ENCODE measurements around the gene RPS6KA3.

The RPS6KA3 gene

DNA sequence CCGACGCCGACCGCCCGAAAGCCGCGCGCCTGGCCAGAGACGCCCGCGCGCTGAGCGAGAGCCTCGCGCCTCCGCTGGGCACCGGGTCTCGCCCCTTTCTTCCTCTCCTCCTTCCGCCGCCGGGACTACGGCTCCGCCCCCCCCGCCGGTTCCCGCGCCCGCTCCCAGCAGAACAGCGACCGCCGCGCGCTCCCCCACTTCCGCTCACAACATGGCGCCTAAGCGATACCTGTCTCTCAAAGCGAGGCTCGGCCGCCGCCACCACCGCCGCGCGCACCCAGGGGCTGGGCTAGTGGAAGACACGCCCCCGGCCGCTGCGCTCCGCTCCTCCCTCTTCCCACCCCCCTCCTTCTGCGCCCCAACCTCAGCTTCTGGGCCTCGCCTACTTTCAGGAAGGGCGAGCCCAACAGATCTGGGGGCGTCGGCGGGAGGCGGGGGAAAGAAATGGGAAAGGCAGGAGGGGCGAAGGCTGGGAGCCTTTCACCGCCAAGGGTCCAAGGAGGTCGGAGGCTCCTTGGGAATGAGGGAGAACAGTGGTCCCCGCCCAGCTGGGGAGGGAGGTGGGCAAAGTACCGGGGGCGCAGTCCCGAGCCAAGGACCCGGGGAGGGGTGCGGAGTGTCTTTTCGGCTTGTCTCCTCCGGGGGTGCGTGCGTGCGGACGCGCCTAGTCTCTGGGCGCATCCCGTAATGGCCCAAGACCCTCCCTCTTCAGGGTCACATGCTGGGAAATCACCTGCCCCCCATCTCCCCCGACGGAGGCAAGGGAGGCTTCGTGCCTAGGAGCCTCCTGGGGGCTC is at the start of gene RPS6KA3:
Gene RPS6KA3 (minus strand): TSS at position 100 of the 797 bp plus-strand sequence. CDS start 277 bp downstream, outside the sequence.
- peak; percentile 81 to 83 (median 82) for DNase-seq (ENCODE audit: low read depth in 3 of 3)

DNA sequence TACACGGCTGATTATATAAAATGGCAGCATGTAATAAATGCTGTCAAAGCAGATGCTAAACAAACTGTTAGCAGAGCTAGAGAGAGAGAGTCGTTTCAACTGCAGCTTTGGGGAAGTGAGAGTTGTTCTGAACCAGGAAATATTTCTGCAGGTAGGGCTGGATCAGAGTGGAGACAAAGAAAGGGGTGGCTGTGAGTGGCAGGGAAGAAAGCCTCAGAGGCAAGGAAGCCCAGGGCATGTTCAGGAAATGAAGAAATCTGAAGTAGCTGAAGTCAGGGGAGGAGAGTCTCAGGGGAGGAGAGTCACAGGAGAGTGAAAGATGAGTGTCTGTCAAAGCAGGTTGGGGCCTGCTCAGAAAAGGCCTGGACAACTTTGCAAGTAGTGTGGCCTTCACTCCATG is 48.4 kb upstream of the RPS6KA3 start:
- DNase-seq (ENCODE audit: low read depth in 3 of 3) = no peak

DNA sequence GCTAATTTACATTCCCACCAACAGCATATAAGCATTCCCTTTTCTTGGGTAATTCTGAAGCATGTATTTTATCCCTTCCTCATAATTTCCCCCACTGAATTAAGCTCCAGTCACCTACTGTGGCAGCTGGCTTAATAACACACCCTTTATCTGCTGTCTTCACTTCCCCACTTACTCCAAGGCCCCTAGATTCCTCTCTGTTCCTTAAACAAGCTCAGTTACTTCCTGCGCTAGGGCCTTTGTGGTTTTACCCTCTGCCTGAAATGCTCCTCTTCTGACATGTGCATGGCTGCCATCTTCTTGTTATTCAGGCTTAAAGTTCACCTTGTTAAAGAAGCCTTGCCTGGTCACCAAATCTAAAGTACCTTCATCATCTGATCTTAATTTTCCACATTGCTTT is 47.2 kb upstream of the RPS6KA3 start:
- no peak for DNase-seq (ENCODE audit: low read depth in 3 of 3)

DNA sequence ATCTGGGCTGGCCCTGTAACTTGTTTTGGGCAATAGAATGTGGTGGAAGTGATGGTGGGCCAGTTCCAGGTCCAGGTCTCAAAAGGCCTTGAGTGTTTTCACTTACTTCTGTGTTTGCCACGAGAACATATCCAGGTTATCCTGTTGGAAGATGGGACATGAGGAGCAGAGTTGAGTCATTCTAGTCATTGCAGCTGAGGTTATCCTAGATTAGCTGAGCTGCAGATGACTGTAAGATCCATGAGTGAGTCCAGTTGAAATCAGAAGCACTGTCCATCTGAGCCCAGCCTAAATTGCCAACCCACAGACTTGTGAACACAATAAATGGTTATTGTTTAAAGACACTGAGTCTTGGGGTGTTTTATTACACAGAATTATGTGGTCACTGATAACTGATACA is 45.3 kb upstream of the RPS6KA3 start:
- DNase-seq (ENCODE audit: low read depth in 3 of 3) = no peak

DNA sequence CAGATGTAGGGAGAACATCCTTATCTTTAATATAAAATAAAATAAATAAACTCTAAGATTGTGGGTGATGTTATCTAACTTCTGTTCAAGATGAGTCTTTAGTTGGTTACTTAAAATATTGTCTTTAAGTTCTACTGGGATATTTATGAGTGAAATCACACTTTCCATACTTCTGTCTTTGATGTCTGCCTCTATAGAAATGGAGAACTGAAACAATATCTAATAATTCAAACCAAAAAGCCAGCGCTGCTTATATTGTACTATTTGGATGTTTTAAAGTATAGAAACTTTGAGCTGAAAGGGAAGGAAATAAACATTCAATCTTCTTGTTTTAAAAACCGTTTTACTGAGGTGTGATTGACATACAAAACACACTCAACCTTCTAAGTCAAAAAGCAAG is 44.8 kb upstream of the RPS6KA3 start:
- no peak for DNase-seq (ENCODE audit: low read depth in 3 of 3)

DNA sequence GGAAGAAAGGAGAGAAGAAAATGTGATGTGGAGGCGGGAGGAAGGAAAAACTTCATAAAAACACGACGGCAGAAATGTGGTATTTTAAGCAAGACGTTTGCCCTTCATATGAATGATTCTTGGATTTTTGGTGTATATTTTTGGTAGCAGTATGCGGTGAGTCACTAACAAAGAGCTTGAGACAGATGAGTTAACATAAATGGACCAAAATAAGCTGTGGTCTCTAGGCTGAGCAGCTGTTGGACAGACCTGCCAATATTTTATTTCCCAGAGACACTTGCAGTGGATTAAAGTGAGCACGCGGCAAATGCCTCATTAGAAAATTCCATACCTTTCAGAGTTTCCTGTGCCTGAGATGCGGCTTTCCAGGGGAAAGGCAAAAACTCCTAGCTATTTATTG is 43.1 kb upstream of the RPS6KA3 start:
- DNase-seq (ENCODE audit: low read depth in 3 of 3) = no peak

DNA sequence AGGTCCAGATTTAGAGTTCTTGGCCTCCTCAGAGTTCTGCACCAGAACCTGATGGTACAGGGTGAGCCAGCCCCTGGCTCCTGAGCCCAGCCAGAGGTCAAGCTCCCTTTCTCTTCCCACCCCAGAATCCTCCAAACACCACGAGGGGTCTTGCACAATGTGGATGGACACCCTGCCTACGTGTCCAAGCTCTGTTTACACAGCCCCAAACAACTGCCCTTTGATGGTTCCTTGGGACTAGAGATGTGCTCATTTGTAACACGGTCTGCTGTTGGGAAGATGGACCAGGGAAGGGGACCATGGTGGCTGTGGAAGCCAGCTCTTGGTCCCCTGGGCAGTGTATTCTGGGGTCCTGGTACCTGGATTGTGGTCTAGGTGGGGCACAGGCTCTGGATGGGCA is 40.0 kb upstream of the RPS6KA3 start:
- no peak for DNase-seq (ENCODE audit: low read depth in 3 of 3)

DNA sequence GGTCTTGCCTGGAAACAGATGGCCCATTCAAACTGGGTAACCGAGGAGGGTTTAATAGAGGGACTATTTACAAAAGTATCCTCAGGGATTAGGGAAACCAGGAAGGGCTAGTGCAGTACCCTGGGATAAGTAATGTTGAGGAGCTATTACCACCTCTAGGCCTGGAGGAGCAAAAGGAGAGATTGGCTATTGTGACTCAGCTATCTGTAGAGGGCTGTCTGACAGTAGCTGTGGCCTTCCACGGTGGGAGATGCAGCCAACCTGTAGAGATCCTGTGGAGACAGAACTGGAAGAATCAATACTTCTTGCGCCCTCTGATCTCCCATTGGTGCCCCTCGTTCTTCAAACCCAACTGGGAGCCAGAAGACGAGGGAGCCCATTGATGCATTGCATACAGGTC is 34.1 kb upstream of the RPS6KA3 start:
- no peak for DNase-seq (ENCODE audit: low read depth in 3 of 3)

DNA sequence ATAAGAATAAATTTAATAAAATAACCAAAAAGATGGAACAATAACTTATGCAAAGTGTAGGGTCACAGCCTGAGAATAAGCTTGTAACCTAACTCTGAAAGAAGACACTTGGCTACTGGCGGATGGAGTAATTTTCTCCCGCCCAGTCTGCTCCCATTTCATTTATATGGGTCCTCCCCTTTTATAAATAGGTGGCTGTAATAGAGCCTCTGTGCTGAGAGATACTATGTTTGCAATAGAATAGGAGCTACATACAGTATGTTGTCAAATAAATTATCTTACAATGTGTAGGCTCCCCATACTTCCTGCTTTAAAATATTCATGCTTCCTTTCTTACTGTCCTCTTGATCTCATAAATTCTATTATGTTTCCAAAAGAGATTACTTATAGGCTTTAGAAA is 28.2 kb upstream of the RPS6KA3 start:
- no peak for DNase-seq (ENCODE audit: low read depth in 3 of 3)

DNA sequence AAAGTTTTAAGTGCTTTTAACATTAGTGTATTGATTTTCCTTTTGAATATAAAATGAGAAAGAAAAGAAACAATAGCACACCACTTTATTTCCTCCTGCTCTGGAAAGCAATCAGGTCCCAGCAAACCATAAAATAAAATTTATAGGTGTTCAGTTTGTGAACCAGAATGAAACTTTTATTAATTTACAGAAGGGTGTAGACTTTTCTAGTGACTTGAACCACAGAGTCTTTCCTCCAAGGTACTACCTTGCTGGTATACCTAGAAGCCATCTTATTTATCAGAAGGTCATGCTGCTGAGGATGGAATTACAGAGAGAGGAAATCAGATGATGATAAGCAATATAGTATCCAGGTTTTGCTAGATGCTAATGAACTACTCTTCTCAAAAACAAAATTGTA is 27.6 kb upstream of the RPS6KA3 start:
- DNase-seq (ENCODE audit: low read depth in 3 of 3) = no peak

DNA sequence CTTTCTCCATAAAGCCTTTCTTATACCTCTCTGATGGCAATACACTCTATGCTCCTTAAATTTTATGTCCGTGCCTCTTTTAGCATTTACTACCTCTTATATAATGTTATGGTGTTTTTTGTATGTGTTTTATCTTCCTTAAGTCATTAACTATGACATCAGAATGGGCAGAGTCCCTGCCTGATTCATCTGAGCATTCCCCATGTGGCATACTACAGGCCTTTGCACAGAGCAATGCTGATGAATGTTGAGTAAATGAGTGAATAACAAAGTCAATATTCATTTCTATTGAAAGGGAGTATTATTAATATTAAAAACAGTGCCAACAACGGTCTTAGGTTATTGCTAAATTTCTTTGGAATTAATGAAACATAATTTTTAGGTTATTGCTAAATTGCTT is 18.8 kb upstream of the RPS6KA3 start:
- DNase-seq (ENCODE audit: low read depth in 3 of 3) = no peak

DNA sequence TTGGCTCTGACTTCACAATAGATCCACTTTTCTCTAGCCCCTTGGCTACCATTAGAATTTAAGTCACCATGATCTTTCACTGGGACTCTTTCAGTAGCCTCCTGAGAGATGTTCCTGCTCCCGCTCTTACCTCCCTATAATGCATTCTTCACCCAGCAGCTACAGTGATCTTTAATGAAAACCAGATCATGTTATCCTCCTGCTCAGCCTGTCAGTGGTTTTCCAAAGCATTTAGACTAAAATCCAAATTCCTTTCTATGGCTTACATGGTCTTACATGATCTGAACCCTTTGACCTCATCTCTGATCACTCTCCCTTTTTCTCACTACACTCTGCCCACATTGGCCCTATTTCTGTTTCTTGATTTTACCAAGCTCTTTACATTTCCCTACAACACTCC is 18.3 kb upstream of the RPS6KA3 start:
- DNase-seq (ENCODE audit: low read depth in 3 of 3) = no peak

DNA sequence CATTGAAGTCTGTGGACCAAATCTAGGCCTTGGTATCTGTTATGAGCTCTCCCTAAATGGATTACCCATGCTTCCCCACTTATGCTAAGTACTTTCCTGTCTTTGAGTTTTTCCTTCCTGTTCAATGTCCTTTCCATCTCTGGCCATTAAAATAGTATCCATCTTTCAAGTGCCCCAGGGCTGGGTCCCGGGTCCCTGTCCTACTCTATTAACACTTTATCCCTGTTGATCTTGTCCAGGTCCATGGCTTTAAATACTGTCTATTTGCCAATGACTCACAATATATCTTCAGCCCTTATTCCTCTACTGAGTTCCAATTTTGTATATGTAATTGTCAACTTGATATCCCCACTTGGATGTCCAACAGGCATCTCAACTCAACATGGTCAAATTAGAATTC is 17.7 kb upstream of the RPS6KA3 start:
- DNase-seq (ENCODE audit: low read depth in 3 of 3) = no peak

DNA sequence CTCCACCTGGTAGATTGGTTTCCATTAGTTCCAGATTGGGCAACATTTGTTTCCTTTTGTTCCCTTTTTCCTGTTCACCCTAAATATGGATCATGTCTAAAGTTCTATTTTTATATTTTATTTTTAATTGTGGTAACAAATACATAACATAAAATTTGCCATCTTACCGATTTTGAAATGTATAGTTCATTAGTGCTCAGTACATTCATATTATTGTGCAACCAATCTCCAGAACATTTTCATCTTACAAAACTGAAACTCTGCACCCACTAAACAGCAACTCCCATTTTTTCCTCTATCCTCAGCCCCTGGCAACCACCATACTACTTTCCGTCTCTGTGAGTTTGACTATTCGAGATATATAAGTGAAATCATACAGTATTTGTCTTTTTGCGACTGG is 14.2 kb upstream of the RPS6KA3 start:
- DNase-seq (ENCODE audit: low read depth in 3 of 3) = no peak

DNA sequence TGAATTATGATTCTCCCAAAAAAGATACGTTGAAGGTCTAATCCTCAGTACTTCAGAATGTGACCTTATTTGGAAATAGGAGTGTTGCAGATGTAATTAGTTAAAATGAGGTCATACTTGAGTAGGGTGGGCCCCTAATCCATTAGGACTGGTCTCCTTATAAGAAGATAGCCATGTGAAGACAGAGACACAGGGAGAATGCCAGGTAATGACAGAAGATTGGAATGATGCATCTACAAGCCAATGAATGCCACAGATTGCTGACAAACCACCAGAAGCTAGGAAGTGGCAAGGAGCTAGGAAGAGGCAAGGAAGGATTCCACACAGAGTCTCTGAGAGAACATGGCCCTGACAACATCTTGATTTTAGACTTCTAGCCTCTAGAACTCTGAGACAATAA is 7.4 kb upstream of the RPS6KA3 start:
- DNase-seq (ENCODE audit: low read depth in 3 of 3) = no peak

DNA sequence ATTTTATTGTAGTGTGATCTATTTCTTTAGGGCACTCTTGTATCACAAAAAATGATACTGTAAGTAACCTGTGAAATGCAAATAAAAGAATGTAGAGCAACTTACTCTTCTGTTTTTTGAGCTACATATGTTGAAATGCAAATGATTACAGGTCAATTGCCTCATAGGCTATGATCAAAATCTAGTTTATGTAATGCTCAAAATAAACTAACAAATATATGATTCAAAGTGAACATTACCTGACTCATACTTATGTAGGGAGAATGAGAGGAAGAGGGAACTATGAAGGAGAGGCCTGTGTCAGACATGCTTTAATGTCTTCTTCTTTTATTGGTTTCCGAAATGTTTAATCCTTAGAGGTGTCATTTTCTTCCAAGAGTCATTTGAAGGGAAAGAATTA is 5.0 kb upstream of the RPS6KA3 start:
- DNase-seq (ENCODE audit: low read depth in 3 of 3) = no peak

DNA sequence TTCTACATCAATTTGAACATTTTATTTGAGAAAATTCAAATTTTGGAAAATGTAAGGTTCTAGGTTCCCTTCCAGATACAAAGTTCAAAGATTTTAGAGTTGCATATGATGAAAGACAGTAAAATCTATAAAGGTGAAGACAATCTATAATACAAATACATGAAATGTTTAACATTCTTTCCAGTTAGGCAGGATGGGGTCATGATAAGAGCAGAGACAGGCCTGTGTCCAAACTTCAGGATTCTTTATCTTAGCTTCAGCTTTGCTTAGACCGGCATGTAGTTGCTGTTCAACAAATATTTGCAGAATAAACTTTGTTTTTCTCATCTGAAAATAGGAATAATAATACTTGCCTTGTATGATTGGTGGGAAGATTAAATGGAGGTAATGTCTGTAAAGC is 4.5 kb upstream of the RPS6KA3 start:
- DNase-seq (ENCODE audit: low read depth in 3 of 3) = no peak

DNA sequence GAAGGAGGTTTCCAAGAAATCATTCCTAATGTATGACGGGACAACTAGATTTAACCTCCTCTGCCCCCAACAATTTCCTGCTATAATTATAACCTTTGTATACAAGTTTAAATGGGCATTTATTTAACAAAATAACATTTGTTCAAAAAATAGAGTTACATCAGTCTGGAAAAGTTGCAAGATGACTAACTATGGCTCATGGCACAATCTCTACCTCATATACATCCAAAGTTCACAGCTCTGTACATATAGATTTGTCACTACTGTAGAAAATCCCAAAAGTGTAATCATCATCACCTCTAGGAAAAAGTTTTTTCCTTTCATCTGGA is 3.8 kb upstream of the RPS6KA3 start:
- no peak for DNase-seq (ENCODE audit: low read depth in 3 of 3)

DNA sequence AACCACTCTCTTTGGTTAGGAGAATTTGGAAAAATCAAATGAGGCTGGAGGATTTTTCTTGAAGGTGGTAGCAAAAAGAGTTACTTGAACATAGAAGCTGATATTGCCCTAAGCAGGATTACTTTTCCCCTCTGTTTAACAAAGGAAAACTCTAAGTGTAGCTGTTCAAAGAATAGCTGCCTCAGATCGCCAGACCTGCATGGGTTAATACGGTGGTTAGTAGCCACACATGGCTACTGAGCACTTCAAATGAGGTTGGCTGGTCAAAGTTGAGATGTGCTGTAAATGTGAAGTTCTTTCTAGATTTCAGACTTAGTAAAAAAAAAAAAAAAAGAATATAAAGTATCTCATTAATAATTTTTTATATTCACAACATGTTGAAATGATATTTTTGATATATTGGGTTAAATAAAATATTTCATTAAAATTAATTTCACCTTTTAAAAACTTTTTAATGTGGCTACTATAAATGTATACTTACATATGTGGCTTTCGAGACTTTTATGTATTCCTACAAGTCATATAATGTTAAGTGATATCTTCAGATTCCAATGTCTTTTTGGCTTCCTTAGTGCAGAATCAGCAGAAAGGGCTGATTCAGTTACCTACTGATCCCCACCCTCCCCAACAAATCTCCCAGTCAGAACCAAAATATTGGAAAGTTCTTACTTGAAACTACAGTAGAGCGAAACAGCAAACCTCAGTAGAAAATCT is 3.3 kb upstream of the RPS6KA3 start:
- no peak for DNase-seq (ENCODE audit: low read depth in 3 of 3)

DNA sequence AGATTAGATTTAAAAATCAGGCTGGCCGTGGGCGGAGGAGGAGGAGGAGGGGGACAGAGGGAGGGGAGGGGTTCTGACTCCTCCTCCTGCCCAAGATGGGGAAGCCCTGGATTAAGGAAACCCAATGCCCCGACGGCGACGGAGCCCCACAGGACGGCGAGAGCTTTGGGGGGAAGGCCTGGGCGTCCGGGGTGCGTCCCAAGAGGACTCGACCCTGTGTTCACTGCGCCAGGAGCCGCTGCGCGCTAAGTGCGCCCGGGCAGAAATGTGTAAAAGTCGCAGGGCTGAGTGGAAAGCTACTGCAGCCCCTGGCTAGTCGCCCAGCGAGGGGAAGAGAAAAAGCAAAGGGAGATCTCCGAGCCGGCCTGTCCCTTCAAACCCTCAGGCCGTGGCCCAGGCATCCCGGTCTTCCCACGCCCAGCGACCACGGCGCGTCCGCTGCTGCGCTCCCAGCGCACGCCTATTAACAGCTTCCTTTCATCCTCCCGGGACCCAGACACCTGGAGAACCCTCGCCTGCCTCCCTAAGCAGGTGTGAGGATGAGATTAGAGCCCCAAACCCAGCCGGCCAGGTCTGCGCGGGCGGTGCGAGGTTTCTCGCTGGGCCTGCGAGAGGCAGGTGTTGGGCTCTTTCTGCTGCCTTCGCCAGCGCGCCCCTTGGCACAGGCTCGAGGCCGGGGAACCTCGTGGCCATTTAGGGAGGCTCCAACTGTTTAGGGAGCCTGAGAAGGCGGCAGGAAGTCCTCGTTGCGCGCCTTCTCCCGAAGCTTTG is 1.4 kb upstream of the RPS6KA3 start:
- DNase-seq (ENCODE audit: low read depth in 3 of 3) = no peak

DNA sequence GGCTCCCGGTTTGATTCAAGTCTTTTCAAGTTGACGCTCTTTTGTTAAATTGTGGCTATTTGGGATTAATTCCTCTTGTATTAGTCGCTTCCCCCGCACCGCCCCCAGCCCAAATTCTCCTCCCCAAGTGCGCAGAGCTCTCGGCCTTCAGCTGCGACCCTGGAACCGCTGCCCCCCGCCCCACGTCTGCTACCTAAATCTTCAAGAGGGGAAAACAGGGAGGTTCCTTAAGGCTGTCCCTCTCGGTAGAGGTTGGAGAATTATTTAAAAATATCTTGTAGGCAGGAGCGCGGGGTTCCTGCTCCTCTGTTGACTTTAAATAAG is 860 bp upstream of the RPS6KA3 start:
- DNase-seq (ENCODE audit: low read depth in 3 of 3) = no peak

DNA sequence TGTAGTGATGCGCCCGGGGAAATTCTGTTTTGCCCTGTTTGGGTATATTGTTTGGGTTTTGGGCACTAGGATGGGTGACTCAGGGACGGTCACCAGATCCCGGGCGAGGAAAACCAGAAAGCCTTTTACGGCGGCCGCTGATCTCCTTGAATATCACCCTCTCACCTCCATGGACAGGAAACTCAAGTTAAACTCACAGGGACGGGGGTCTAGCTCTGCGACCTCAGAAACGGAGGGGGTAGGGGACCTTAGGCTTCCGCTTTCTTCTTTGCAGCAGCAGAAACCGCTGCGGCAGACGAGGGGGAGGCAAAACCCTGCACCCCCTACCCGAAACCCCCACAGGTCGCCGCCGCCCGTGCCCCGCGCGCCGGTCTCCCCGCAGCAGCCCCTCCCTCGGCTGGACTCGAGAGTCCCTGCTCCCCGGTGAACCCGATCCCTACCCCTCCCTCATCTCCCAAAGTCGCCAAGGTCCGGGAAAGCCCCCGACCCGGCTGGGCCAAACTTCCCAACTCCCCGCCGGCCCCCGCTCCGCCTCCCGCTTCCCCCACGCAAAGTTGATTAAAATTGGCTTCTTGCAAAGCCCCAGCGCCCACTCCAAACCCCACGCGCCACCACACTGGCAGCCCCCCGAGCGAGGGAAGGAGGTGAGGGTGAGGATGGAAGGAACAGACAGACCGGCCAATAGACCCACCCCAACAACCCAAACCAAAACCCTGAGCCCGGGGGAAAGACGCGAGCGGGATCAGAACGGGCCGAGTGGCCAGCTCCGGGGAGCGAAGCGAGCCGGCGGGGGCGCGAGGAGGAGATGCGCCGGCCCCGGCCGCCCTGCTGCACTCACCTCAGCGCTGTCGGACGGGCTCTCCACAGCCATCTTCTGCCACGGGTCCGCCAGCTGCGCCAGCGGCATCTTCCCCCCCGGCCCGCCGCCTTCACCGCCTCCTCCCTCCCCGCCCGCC is 705 bp downstream of the RPS6KA3 start:
- no peak for DNase-seq (ENCODE audit: low read depth in 3 of 3)
